ENCODE results near the gene SAFB2.
A peak's percentile ranks its signal among the peaks of the same experiment; 100 is the strongest.

DNA sequence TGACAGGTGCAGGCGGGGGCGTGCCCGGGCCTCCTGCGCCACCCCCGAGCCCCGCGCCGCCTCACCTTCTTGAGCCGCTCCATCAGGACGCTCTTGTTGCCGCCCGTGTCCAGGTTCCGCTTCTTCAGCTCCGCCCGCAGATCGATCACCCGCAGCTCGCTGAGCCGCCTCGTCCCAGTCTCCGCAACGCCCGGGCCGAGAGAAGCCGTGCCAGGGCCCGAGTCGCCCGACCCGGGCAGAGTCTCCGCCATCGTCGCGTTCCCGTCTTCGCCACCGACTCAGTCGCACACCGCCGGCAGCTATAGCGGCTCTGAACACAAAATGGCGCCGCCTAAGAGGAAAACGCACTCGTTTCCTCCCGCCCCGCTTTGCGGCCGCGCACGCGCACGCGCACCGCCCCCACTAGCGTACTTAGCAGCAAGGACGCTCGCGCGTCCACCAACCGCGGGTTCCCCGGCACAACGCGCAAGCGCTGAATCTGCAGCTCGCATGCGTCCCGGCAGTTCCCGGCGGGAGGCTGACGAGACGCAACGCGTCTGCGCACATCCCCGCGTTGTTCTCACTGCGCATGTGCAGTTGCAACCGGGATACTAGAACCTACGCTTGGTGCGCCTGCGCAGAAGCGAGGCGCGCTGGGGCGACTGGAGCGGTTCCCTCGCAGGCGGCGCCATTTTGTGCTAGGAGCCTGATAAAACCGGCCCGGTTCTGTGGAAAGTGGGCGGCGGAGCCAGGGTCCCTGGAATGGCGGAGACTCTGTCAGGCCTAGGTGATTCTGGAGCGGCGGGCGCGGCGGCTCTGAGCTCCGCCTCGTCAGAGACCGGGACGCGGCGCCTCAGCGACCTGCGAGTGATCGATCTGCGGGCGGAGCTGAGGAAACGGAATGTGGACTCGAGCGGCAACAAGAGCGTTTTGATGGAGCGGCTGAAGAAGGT is at the start of gene SAFB2, which contains the start of gene SAFB:
- TF ChIP-seq TAF1 (IDR thresholded peaks at IDR 0.05; ENCODE audit: low read depth, low read length) (peak; percentile 82), POLR2A (IDR thresholded peaks at IDR 0.05; ENCODE audit: low read depth, low read length) (peak; percentile 97), SPI1 (IDR thresholded peaks at IDR 0.05; ENCODE audit: low read depth, low read length) (no peak; the same call in 1 of the 2 replicates), POLR2AphosphoS5 (IDR thresholded peaks at IDR 0.05; ENCODE audit: low read depth, low read length) (peak; percentile 93), POU2F2 (IDR thresholded peaks at IDR 0.05; ENCODE audit: low read depth, low read length) (peak; percentile 57; the same call in 1 of the 2 replicates)
